Osteocyte (in vitro differentiated cells): Measurements from ENCODE around the gene THAP3. TPM values are rescaled to one million over a fixed set of nuclear protein-coding genes. Genes with fewer than 3 reads are reported as not detected.
A peak's percentile ranks its signal among the peaks of the same experiment; 100 is the strongest.
"Not testable (repeated sequence)": the region's sequence is repeated elsewhere in the genome, so short reads cannot be mapped to it uniquely, and the experiment has no call there.

Experiments used
- DNase-seq: peaks from one replicate; pipeline ENCODE4 v3.0.0; 2021; ENCODE audit warnings: mixed read lengths; ENCODE audit not compliant: unreplicated experiment; ENCODE audit errors: extremely low spot score
- H3K27ac Mint-ChIP-seq: one replicate; pipeline ENCODE4 v1.8.0; 2021; ENCODE audit warnings: mild to moderate bottlenecking, mixed read lengths; ENCODE audit not compliant: unreplicated experiment
- H3K27me3 Mint-ChIP-seq: one replicate; pipeline ENCODE4 v1.8.0; 2021; ENCODE audit warnings: mixed read lengths; ENCODE audit not compliant: unreplicated experiment
- H3K36me3 Mint-ChIP-seq: one replicate; pipeline ENCODE4 v1.8.0; 2021; ENCODE audit warnings: mixed read lengths; ENCODE audit not compliant: unreplicated experiment
- H3K4me1 Mint-ChIP-seq: one replicate; pipeline ENCODE4 v1.8.0; 2021; ENCODE audit warnings: mixed read lengths; ENCODE audit not compliant: unreplicated experiment
- H3K4me3 Mint-ChIP-seq: one replicate; pipeline ENCODE4 v1.8.0; 2021; ENCODE audit warnings: mild to moderate bottlenecking, moderate library complexity, mixed read lengths; ENCODE audit not compliant: unreplicated experiment
- H3K9me3 Mint-ChIP-seq: one replicate; pipeline ENCODE4 v1.8.0; 2021; ENCODE audit warnings: mixed read lengths; ENCODE audit not compliant: unreplicated experiment
- total RNA-seq: library from RNA; stranded (reverse); gene quantifications from 2 replicates; pipeline ENCODE4 v1.2.1, GENCODE V29; 2021
- TF ChIP-seq, protein P1 (sequence below): fragments of 200-600 bp; sonication (generic); IDR thresholded peaks from 2 replicates; pipeline ENCODE4 v1.5.0; 2021; ENCODE audit warnings: antibody characterized with exemption, mild to moderate bottlenecking, moderate library complexity

The THAP3 gene
- total RNA-seq, 1 donor from 2014 or later: 18.7 TPM

DNA sequence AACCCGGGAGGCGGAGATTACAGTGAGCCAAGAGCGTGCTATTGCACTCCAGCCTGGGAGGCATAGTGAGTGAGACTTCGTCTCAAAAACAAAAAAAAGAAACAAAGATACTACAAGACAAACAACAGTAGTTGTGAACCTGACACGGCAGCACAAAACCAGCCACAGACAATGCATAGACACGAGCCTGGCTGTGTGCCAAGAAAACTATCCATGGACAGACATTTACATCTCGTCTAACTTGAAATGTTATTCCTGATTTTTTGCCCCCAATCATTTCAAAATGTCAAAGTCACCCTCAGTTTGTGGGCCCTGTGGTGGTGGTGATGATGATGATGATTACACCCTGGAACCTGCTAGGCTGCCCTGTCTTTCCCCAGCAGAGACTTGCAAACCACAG is 28.3 kb upstream of the THAP3 start:
- TF ChIP-seq, protein P1, sequence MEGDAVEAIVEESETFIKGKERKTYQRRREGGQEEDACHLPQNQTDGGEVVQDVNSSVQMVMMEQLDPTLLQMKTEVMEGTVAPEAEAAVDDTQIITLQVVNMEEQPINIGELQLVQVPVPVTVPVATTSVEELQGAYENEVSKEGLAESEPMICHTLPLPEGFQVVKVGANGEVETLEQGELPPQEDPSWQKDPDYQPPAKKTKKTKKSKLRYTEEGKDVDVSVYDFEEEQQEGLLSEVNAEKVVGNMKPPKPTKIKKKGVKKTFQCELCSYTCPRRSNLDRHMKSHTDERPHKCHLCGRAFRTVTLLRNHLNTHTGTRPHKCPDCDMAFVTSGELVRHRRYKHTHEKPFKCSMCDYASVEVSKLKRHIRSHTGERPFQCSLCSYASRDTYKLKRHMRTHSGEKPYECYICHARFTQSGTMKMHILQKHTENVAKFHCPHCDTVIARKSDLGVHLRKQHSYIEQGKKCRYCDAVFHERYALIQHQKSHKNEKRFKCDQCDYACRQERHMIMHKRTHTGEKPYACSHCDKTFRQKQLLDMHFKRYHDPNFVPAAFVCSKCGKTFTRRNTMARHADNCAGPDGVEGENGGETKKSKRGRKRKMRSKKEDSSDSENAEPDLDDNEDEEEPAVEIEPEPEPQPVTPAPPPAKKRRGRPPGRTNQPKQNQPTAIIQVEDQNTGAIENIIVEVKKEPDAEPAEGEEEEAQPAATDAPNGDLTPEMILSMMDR: no peak
- peaks cover 19% of the 10 kb centered on the region for H3K4me1 Mint-ChIP-seq
- H3K9me3 Mint-ChIP-seq: no peaks in the 10 kb centered on the region
- no peak overlapping the region for H3K4me3 Mint-ChIP-seq
- H3K27me3 Mint-ChIP-seq: no peaks in the 10 kb centered on the region
- H3K36me3 Mint-ChIP-seq: peaks cover 22% of the 10 kb centered on the region
- H3K27ac Mint-ChIP-seq: peak overlapping the region; percentile 38
- no peak for DNase-seq

DNA sequence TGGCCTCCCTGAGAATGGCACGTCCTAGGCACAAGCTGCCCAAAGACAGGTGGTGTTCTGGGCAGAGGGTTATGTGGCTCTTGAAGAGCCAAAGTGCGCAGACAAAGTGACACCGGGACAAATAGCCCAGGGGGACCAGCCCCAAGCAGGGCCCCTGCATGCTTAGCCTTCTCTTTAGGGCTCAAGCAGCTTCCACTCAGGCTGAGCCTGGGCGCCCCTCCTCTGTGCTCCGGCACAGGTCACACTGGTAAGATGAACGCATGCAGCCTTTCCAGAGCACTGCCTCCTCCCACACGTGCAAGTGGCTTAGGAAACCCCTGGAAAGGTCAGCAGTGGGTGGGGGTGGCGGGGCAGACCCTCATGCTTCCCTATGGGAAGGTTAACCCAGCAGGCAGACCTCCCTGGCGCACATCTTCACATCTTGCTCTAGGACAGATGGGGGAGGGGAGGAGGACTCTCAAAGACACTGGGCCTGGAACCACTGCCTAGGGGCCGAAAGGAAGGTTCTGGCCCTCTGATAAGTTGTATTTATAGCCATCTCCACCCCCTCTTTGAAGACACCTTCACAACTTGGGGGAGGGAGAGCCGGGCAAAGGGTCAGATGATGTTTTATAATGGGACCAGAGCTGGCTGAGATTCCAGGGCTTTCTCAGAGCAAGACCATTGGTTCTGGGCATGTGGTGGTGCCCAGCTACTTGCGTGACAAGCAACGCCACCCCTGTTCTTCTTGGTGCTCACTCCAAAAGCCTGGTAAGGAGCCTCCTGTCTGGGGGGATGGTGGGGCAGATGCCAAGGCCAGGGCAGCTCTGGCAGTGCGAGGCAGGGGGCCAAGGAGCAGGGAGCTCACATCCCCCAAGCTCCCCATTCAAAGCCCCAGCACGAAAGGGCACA is 27.5 kb upstream of the THAP3 start:
- Mint-ChIP-seq H3K27ac (no peak overlapping the region), H3K4me3 (no peak overlapping the region), H3K9me3 (no peaks in the 10 kb centered on the region), H3K4me1 (peaks cover 19% of the 10 kb centered on the region), H3K36me3 (peaks cover 22% of the 10 kb centered on the region), H3K27me3 (no peaks in the 10 kb centered on the region)
- TF ChIP-seq, protein P1: no peak
- no peak for DNase-seq

DNA sequence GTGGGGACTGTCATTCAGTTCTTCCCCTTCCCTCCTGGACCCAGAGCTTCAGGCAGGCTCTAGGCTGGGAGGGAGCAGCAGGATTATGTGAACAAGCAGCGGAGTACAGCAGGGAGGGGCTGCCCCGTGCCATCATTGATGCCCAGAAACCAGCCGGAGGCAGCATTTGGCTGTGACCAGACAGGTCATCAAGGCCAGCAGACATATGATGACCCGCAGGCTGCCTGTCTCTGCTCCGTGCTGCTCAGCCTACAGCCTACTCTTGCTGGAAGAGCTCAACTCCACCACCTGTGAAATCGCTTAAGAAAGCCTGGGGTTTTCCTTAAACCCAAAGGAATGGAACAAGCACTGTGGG is 26.9 kb upstream of the THAP3 start:
- Mint-ChIP-seq H3K9me3 (no peaks in the 10 kb centered on the region), H3K36me3 (peaks cover 22% of the 10 kb centered on the region), H3K4me3 (no peak overlapping the region), H3K4me1 (peaks cover 19% of the 10 kb centered on the region), H3K27ac (no peak overlapping the region), H3K27me3 (no peaks in the 10 kb centered on the region)
- TF ChIP-seq, protein P1: no peak
- DNase-seq: no peak

DNA sequence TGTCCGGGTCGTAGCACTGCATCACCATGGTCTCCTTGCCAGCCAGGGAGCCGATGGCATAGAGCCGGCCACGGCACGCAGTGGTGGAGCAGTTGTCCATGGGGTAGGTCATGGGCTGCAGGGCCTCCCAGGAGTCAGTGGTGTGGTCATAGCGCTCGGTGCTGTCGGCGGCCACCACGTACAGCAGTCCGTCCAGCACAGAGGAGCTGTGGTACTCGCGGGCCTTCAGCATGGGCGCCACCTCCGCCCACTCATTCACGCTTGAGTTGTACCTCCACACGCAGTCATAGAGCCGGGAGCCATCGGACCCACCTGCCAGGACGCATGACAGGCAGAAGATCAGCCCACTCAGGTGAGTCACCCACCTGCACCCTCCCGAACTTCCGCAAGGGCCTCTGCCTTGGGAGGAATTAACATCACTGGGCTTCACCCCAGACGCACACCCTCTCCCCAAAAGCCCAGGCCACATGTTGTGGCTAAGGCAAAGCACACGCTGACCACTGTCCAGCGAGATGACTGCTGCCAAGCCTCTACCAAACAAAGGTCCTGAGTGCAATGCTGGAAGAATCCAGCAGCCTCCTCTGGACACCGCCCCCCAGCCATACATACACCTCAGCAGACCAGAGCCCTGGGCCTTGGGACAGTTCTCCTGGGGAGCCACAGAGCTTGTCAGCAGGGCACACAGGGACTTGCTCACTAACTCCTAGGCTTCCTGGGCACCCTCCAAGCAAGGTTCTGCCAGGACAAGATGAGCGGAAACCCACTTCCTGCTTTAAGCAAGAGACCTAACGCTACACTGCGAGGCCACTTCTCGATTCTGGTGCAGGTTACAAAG is 25.3 kb upstream of the THAP3 start:
- TF ChIP-seq, protein P1: no peak
- H3K27ac Mint-ChIP-seq: no peak overlapping the region
- no peak for DNase-seq
- no peaks in the 10 kb centered on the region for H3K9me3 Mint-ChIP-seq
- peaks cover 29% of the 10 kb centered on the region for H3K4me1 Mint-ChIP-seq
- H3K4me3 Mint-ChIP-seq: peak overlapping the region; percentile 44
- peaks cover 17% of the 10 kb centered on the region for H3K36me3 Mint-ChIP-seq
- H3K27me3 Mint-ChIP-seq: no peaks in the 10 kb centered on the region

DNA sequence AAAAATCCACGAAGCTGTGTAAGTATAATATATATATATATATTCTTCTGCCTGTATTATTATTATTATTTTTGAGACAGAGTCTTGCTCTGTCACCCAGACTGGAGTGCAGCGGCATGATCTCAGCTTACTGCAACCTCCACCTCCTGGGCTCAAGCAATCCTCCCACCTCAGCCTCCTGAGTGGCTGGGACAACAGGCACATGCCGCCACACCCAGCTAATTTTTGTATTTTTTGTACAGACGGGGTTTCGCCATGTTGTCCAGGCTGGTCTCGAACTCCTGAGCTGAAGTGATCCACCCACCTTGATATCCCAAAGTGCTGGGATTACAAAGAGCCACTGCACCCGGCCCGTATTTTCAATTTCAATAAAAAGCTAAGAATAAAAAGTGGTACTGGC is 24.7 kb upstream of the THAP3 start:
- Mint-ChIP-seq H3K27ac (peak overlapping the region; percentile 93), H3K36me3 (peaks cover 14% of the 10 kb centered on the region), H3K4me3 (peak overlapping the region; percentile 96), H3K4me1 (peaks cover 33% of the 10 kb centered on the region)
- H3K9me3 Mint-ChIP-seq, DNase-seq, H3K27me3 Mint-ChIP-seq: not testable (repeated sequence)
